MM.1S (cell line): ENCODE measurements around the gene MPI.

Experiments used
- DNase-seq: peaks from one replicate; pipeline ENCODE4 v3.0.0-alpha.2; 2015
- H2AFZ ChIP-seq: fragments of 300-600 bp; sonication (generic); 2 replicates; pipeline ENCODE4 v1.6.0; 2016; ENCODE audit warnings: antibody characterized with exemption, low read length
- H3F3A ChIP-seq: fragments of 300-600 bp; sonication (generic); 2 replicates; pipeline ENCODE4 v1.6.1; 2016; ENCODE audit warnings: mild to moderate bottlenecking, antibody characterized with exemption, low read length, moderate library complexity, mixed read lengths; ENCODE audit not compliant: insufficient read depth
- H3K27ac ChIP-seq: fragments of 300-600 bp; sonication (generic); 2 replicates; pipeline ENCODE4 v1.5.1; 2016; ENCODE audit warnings: mild to moderate bottlenecking, low read length
- H3K27me3 ChIP-seq: fragments of 300-600 bp; sonication (generic); replicated peaks from 2 replicates; pipeline ENCODE4 v1.6.0; 2016; ENCODE audit warnings: low read length; ENCODE audit not compliant: insufficient read depth
- H3K36me3 ChIP-seq: fragments of 300-600 bp; sonication (generic); replicated peaks from 2 replicates; pipeline ENCODE4 v1.6.1; 2016; ENCODE audit warnings: mild to moderate bottlenecking, low read length, mixed read lengths; ENCODE audit not compliant: insufficient read depth
- H3K4me1 ChIP-seq: fragments of 300-600 bp; sonication (generic); 2 replicates; pipeline ENCODE4 v1.6.1; 2016; ENCODE audit warnings: low read length, mixed read lengths
- H3K4me2 ChIP-seq: fragments of 300-600 bp; sonication (generic); 2 replicates; pipeline ENCODE4 v1.6.0; 2016; ENCODE audit warnings: low read depth, low read length
- H3K4me3 ChIP-seq: fragments of 300-600 bp; sonication (generic); 2 replicates; pipeline ENCODE4 v1.5.1; 2016; ENCODE audit warnings: low read length, mixed read lengths
- H3K79me2 ChIP-seq: fragments of 300-600 bp; sonication (generic); 2 replicates; pipeline ENCODE4 v1.6.1; 2016; ENCODE audit warnings: mixed run types, low read length, mixed read lengths
- H3K9ac ChIP-seq: fragments of 300-600 bp; sonication (generic); 2 replicates; pipeline ENCODE4 v1.6.1; 2016; ENCODE audit warnings: low read length, mixed read lengths
- H3K9me2 ChIP-seq: fragments of 300-600 bp; sonication (generic); replicated peaks from 2 replicates; pipeline ENCODE4 v1.6.1; 2016; ENCODE audit warnings: mild to moderate bottlenecking, low read length, mixed read lengths; ENCODE audit not compliant: insufficient read depth
- H3K9me3 ChIP-seq: fragments of 300-600 bp; sonication (generic); replicated peaks from 2 replicates; pipeline ENCODE4 v1.6.1; 2016; ENCODE audit warnings: mild to moderate bottlenecking, low read length, mixed read lengths; ENCODE audit not compliant: insufficient read depth
- H4K20me1 ChIP-seq: fragments of 300-600 bp; sonication (generic); 2 replicates; pipeline ENCODE4 v1.6.1; 2016; ENCODE audit warnings: mild to moderate bottlenecking, low read length, moderate library complexity, mixed read lengths; ENCODE audit not compliant: insufficient read depth
- CTCF ChIP-seq: fragments of 300-600 bp; sonication (generic); IDR thresholded peaks from 2 replicates; pipeline ENCODE4 v1.5.1; 2016; ENCODE audit warnings: antibody characterized with exemption, low read length, mixed read lengths
- EZH2 ChIP-seq: fragments of 300-600 bp; sonication (generic); optimal IDR thresholded peaks from 2 replicates; pipeline ENCODE3; 2017; ENCODE audit warnings: low read depth, mild to moderate bottlenecking, antibody characterized with exemption, low read length, mixed read lengths
- EZH2phosphoT487 ChIP-seq: fragments of 300-600 bp; sonication (generic); IDR thresholded peaks from 2 replicates; pipeline ENCODE4 v1.6.1; 2018; ENCODE audit warnings: antibody characterized with exemption, low read length

The MPI gene, protein sequence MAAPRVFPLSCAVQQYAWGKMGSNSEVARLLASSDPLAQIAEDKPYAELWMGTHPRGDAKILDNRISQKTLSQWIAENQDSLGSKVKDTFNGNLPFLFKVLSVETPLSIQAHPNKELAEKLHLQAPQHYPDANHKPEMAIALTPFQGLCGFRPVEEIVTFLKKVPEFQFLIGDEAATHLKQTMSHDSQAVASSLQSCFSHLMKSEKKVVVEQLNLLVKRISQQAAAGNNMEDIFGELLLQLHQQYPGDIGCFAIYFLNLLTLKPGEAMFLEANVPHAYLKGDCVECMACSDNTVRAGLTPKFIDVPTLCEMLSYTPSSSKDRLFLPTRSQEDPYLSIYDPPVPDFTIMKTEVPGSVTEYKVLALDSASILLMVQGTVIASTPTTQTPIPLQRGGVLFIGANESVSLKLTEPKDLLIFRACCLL

GRCh38 chr15:74889883-74890664, at the start of gene MPI:
TSS of gene MPI (plus strand) at chr15:74890042. CDS start at chr15:74890074, 32 bp downstream.
- H3K27me3 ChIP-seq = no peaks in the 10 kb centered on the region
- no peaks in the 10 kb centered on the region for H4K20me1 ChIP-seq
- H3K4me2 ChIP-seq = peak within 1 kb of the TSS; percentile 93
- peak; percentile 86 for DNase-seq
- peak within 1 kb of the TSS; percentile 73 for H3K9ac ChIP-seq
- peaks cover 9% of the 10 kb centered on the region; the same call in 1 of the 2 replicates for H3K79me2 ChIP-seq
- H3K4me1 ChIP-seq = peaks cover 30% of the 10 kb centered on the region
- 0 out of 2 replicates have a peak, but pooled peaks cover under 1% of the 10 kb centered on the region for H3F3A ChIP-seq
- H2AFZ ChIP-seq = peak within 1 kb of the TSS; percentile 94
- no peaks in the 10 kb centered on the region for H3K9me2 ChIP-seq
- H3K36me3 ChIP-seq = no peaks in the 10 kb centered on the region
- H3K27ac ChIP-seq = no peak within 1 kb of the TSS
- TF ChIP-seq EZH2 (no peak), CTCF (no peak), EZH2phosphoT487 (no peak)
- no peaks in the 10 kb centered on the region for H3K9me3 ChIP-seq
- peak within 1 kb of the TSS; percentile 92 for H3K4me3 ChIP-seq

GRCh38 chr15:74840851-74841775, 48.7 kb upstream of the MPI start:
- Histone ChIP-seq H3K9me2 (no peaks in the 10 kb centered on the region), H4K20me1 (no peaks in the 10 kb centered on the region), H3F3A (peaks cover 14% of the 10 kb centered on the region), H3K4me1 (peaks cover 7% of the 10 kb centered on the region; the same call in 1 of the 2 replicates), H3K27ac (no peak overlapping the region), H3K9ac (no peak overlapping the region), H2AFZ (no peak overlapping the region), H3K27me3 (no peaks in the 10 kb centered on the region), H3K4me3 (no peak overlapping the region), H3K79me2 (peaks cover 25% of the 10 kb centered on the region), H3K4me2 (no peak overlapping the region), H3K9me3 (no peaks in the 10 kb centered on the region), H3K36me3 (no peaks in the 10 kb centered on the region)
- no peak for TF ChIP-seq EZH2
- TF ChIP-seq EZH2phosphoT487 = no peak
- no peak for TF ChIP-seq CTCF
- no peak for DNase-seq

GRCh38 chr15:74841891-74842373, 47.9 kb upstream of the MPI start:
- Histone ChIP-seq H3K4me2 (peak overlapping the region; percentile 83), H3K4me1 (peaks cover 7% of the 10 kb centered on the region; the same call in 1 of the 2 replicates), H2AFZ (no peak overlapping the region), H3F3A (peaks cover 14% of the 10 kb centered on the region), H3K9me2 (no peaks in the 10 kb centered on the region), H4K20me1 (no peaks in the 10 kb centered on the region), H3K36me3 (no peaks in the 10 kb centered on the region), H3K27me3 (no peaks in the 10 kb centered on the region), H3K9ac (peak overlapping the region; percentile 81; the same call in 1 of the 2 replicates), H3K27ac (no peak overlapping the region), H3K79me2 (peaks cover 25% of the 10 kb centered on the region), H3K4me3 (peak overlapping the region; percentile 96), H3K9me3 (no peaks in the 10 kb centered on the region)
- TF ChIP-seq CTCF (no peak), EZH2 (no peak), EZH2phosphoT487 (no peak)
- no peak for DNase-seq
